Hindlimb muscle (tissue), 1 donor: ENCODE results near the gene BCAP31. TPM values are rescaled to one million over a fixed set of nuclear protein-coding genes. Genes with fewer than 3 reads are reported as not detected.

Experiments used
- polyA plus RNA-seq: library from polyadenylated mRNA; unstranded; fragments of 120-200 nt; gene quantifications from one replicate; pipeline ENCODE4 v1.2.1, GENCODE V29; 2013; ENCODE audit not compliant: insufficient read length

Gene BCAP31
- polyA plus RNA-seq, 1 donor, result 80.6 TPM

Other genes with a start within 250 kb of the BCAP31 start
- 101 TPM for gene BGN, start 229.4 kb downstream of the BCAP31 start, polyA plus RNA-seq
- 0.36 TPM for gene ATP2B3, start 206.7 kb downstream of the BCAP31 start, polyA plus RNA-seq
- 11.5 TPM for gene CCNQ, start 125.2 kb downstream of the BCAP31 start, polyA plus RNA-seq
- 0.14 TPM for gene DUSP9, start 77.2 kb downstream of the BCAP31 start, polyA plus RNA-seq
- gene PNCK, start 50.6 kb downstream of the BCAP31 start, polyA plus RNA-seq, result 3.5 TPM
- gene SLC6A8, start 36.5 kb downstream of the BCAP31 start, polyA plus RNA-seq, result 43.1 TPM
- 13.5 TPM for gene ABCD1, start 469 bp upstream of the BCAP31 start, polyA plus RNA-seq
- 1.9 TPM for gene PLXNB3, start 39.9 kb upstream of the BCAP31 start, polyA plus RNA-seq
- gene SRPK3, start 56.7 kb upstream of the BCAP31 start, polyA plus RNA-seq, result 318 TPM
- gene IDH3G, start 70.0 kb upstream of the BCAP31 start, polyA plus RNA-seq, result 49.5 TPM
- 106 TPM for gene SSR4, start 70.3 kb upstream of the BCAP31 start, polyA plus RNA-seq
- 2.4 TPM for gene PDZD4, start 106.2 kb upstream of the BCAP31 start, polyA plus RNA-seq
- 2.5 TPM for gene L1CAM, start 161.8 kb upstream of the BCAP31 start, polyA plus RNA-seq
- 1.4 TPM for gene AVPR2, start 180.3 kb upstream of the BCAP31 start, polyA plus RNA-seq
- 26.4 TPM for gene ARHGAP4, start 201.9 kb upstream of the BCAP31 start, polyA plus RNA-seq
- 71.0 TPM for gene NAA10, start 210.7 kb upstream of the BCAP31 start, polyA plus RNA-seq
- 5.1 TPM for gene RENBP, start 220.3 kb upstream of the BCAP31 start, polyA plus RNA-seq
- gene HCFC1, start 247.4 kb upstream of the BCAP31 start, polyA plus RNA-seq, result 37.9 TPM
- 7.5 TPM for gene TMEM187, start 248.4 kb upstream of the BCAP31 start, polyA plus RNA-seq